Measurements from ENCODE around the gene NEU4. TPM values are rescaled to one million over a fixed set of nuclear protein-coding genes. Genes with fewer than 3 reads are reported as not detected.

NEU4 gene
- total and polyA plus RNA-seq, 2 of the 4 experiments (the other 2 are of a cell fraction): not detected

DNA sequence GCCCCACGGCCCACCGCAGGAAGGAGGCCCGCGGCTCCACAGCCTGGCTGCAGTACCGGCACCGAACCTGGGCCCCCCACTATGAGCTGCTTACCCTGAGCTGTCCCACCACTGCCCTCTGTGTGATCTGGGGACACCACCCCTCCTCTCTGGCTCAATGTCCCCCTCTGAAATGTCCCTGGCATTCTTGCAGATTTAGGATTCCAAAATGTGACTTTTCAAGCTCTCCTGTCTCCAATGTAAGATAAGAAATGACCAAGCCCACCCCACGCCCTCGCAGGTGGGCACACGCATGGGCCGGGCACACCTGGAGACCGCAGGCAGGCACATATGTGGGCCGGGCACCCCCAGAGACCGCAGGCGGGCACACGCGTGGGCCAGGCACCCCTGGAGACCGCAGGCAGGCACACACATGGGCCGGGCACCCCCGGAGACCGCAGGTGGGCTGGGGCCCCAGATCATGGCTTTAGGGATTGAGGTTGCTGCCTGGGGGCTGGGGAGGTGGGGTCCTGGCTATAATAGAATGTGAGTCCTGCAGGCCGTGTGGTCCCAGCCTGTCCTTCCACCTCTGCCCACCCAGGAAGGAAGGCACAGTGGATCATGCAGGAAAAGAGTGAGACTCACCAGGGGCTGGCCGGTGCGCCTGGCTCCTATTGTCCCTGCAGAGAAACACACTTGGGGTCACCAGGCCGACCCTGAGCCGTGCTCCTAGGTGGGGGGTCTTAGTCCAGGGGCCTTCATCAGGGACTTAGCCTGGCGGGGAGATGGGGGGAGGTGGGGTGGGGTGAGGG lies 42.5 kb downstream of the NEU4 start (continued):
- no peak for TF ChIP-seq USF2 (IDR thresholded peaks at IDR 0.05; ENCODE audit: low read depth, low read length)
- no peak for TF ChIP-seq ELK1 (IDR thresholded peaks at IDR 0.05; ENCODE audit: borderline replicate concordance, low read depth, low read length)
